Prostate gland (tissue), 2 donors: ENCODE measurements around the gene SLC6A2. TPM values are rescaled to one million over a fixed set of nuclear protein-coding genes. Genes with fewer than 3 reads are reported as not detected.

Source experiments
- DNase-seq: peaks from one replicate; pipeline ENCODE4 v3.0.0-alpha.2; 2019; ENCODE audit warnings: low spot score
- H3K27ac ChIP-seq, 2 donors: fragments of 200-600 bp; sonication (generic); 2 replicates each; pipeline ENCODE4 v1.5.1; 2017 to 2019
- H3K27me3 ChIP-seq: fragments of 200-600 bp; sonication (generic); replicated peaks from 2 replicates; pipeline ENCODE4 v1.5.1; 2019; ENCODE audit not compliant: insufficient read depth
- H3K36me3 ChIP-seq, 2 donors: fragments of 200-600 bp; sonication (generic); 1 replicate in 1 of 2; 2 replicates in 1 of 2; pipeline versions ENCODE4 v1.5.1 to v1.8.1; 2017 to 2019
- H3K4me1 ChIP-seq: fragments of 200-600 bp; sonication (generic); replicated peaks from 2 replicates; pipeline ENCODE4 v1.5.1; 2019
- H3K4me3 ChIP-seq, 2 donors: fragments of 200-600 bp; sonication (generic); 2 replicates each; pipeline ENCODE4 v1.5.1; 2017 to 2019
- H3K9me3 ChIP-seq: fragments of 200-600 bp; sonication (generic); 2 replicates; pipeline ENCODE4 v1.5.1; 2017
- CTCF ChIP-seq, 4 experiments: fragments of 200-600 bp in 2 of 4; fragments of 450-650 bp in 2 of 4; sonication (generic) in 2 of 4; IDR thresholded peaks; 1 replicate in 3 of 4; 2 replicates in 1 of 4; pipeline ENCODE4 v1.5.1; 2016 to 2019; ENCODE audit warnings: antibody characterized with exemption in 4 of 4, mild to moderate bottlenecking in 2 of 4, moderate library complexity in 2 of 4
- POLR2A ChIP-seq: fragments of 450-650 bp; IDR thresholded peaks from one replicate; pipeline ENCODE4 v1.6.1; 2016; ENCODE audit warnings: antibody characterized with exemption, mild to moderate bottlenecking
- POLR2AphosphoS5 ChIP-seq: sonication (generic); formaldehyde crosslinking; IDR thresholded peaks from one replicate; pipeline ENCODE4 v1.6.1; 2017; ENCODE audit warnings: antibody characterized with exemption
- WGBS: methylation state at CpG from one replicate; pipeline ENCODE4 v1.1.5; 2018; 5-methylcytosine and 5-hydroxymethylcytosine counted together
- intact Hi-C: fragments of 100-400 bp; cut with DNase I; formaldehyde crosslinking; loops from one replicate; pipeline ENCODE4 v1.14.2; 2022
- total RNA-seq, 2 donors: library from RNA; depleted of rRNA; stranded (reverse); fragments of >200 nt; gene quantifications; one replicate each; pipeline ENCODE4 v1.1.0, GENCODE V29; 2016

Gene SLC6A2
- total RNA-seq, 2 donors from 2014 or later = 0.32 to 2.6 TPM

GRCh38 chr16:55686671-55687070 is 30.9 kb downstream of the SLC6A2 start:
- no peak overlapping the region for H3K4me3 ChIP-seq
- no peak overlapping the region for H3K27ac ChIP-seq
- TF ChIP-seq CTCF (IDR thresholded peaks at IDR 0.05) = no peak
- TF ChIP-seq POLR2AphosphoS5 = no peak
- TF ChIP-seq POLR2A = no peak
- H3K4me1 ChIP-seq = no peaks in the 10 kb centered on the region
- no peak for DNase-seq
- intact Hi-C loops = no loop called here
- no peaks in the 10 kb centered on the region for H3K36me3 ChIP-seq
- no peaks in the 10 kb centered on the region for H3K27me3 ChIP-seq
- H3K9me3 ChIP-seq = no peaks in the 10 kb centered on the region
- 95% methylated on average over 1 of the region's 1 CpG for WGBS

- intact Hi-C loops = no loop called here
Measured at GRCh38 chr16:55687802-55688201, 32.0 kb downstream of the SLC6A2 start.

GRCh38 chr16:55690841-55691240 is 35.1 kb downstream of the SLC6A2 start:
- Histone ChIP-seq H3K9me3 (no peaks in the 10 kb centered on the region), H3K4me3 (no peak overlapping the region), H3K4me1 (no peaks in the 10 kb centered on the region)

More at GRCh38 chr16:55687802-55688201, 32.0 kb downstream of the SLC6A2 start:
- Histone ChIP-seq H3K9me3 (no peaks in the 10 kb centered on the region), H3K4me3 (no peak overlapping the region), H3K27me3 (no peaks in the 10 kb centered on the region), H3K27ac (no peak overlapping the region), H3K4me1 (no peaks in the 10 kb centered on the region), H3K36me3 (no peaks in the 10 kb centered on the region)
- TF ChIP-seq CTCF (IDR thresholded peaks at IDR 0.05) = no peak
- no peak for DNase-seq
- WGBS = 81% methylated on average over 2 of the region's 2 CpGs

GRCh38 chr16:55691771-55692170 is 36.0 kb downstream of the SLC6A2 start:
- Histone ChIP-seq H3K27me3 (no peaks in the 10 kb centered on the region), H3K4me3 (no peak overlapping the region), H3K9me3 (no peaks in the 10 kb centered on the region), H3K36me3 (no peaks in the 10 kb centered on the region), H3K27ac (no peak overlapping the region), H3K4me1 (no peaks in the 10 kb centered on the region)
- no peak for DNase-seq
- intact Hi-C loops = no loop called here
- no peak for TF ChIP-seq CTCF (IDR thresholded peaks at IDR 0.05)
- no peak for TF ChIP-seq POLR2A
- no peak for TF ChIP-seq POLR2AphosphoS5
- WGBS = 99% methylated on average over 12 of the region's 12 CpGs

More at GRCh38 chr16:55690841-55691240, 35.1 kb downstream of the SLC6A2 start:
- Histone ChIP-seq H3K27ac (no peak overlapping the region), H3K36me3 (no peaks in the 10 kb centered on the region), H3K27me3 (no peaks in the 10 kb centered on the region)
- DNase-seq = no peak
- intact Hi-C loops = no loop called here
- 81% methylated on average over 1 of the region's 1 CpG for WGBS
- TF ChIP-seq POLR2AphosphoS5 = no peak
- TF ChIP-seq CTCF (IDR thresholded peaks at IDR 0.05) = no peak
- no peak for TF ChIP-seq POLR2A

- Histone ChIP-seq H3K9me3 (no peaks in the 10 kb centered on the region), H3K27ac (no peak overlapping the region), H3K4me1 (no peaks in the 10 kb centered on the region), H3K27me3 (no peaks in the 10 kb centered on the region), H3K4me3 (no peak overlapping the region), H3K36me3 (no peaks in the 10 kb centered on the region)
- TF ChIP-seq POLR2A (no peak), POLR2AphosphoS5 (no peak), CTCF (IDR thresholded peaks at IDR 0.05) (no peak)
- WGBS = 89% methylated on average over 5 of the region's 5 CpGs
- no peak for DNase-seq
- intact Hi-C loops = no loop called here
Measured at GRCh38 chr16:55695595-55695994, 39.8 kb downstream of the SLC6A2 start.
